Measurements from ENCODE around the gene UBE2S.

The UBE2S gene

GRCh38 chr19:55350620-55351315 lies 56.8 kb downstream of the UBE2S start:
- H3K4me3 ChIP-seq (ENCODE audit: low read depth, low read length), result no peak overlapping the region
- no peak for TF ChIP-seq CTCF (conservative IDR thresholded peaks at IDR 0.05; ENCODE audit: low read depth, low read length)

More at GRCh38 chr19:55350620-55351315, 56.8 kb downstream of the UBE2S start:
- no peak for DNase-seq (ENCODE audit: low read depth)
